ENCODE measurements around the gene VPS51. TPM values are rescaled to one million over a fixed set of nuclear protein-coding genes. Genes with fewer than 3 reads are reported as not detected.

The VPS51 gene
- total and polyA plus RNA-seq, 2 of the 13 experiments (the other 11 are each of a cell fraction or from before 2014, with no cell fraction given) = 76.3 to 90.6 TPM

- peak; percentile 47; the same call in 1 of the 2 replicates for TF ChIP-seq RERE (CRISPR knock-in tag; IDR thresholded peaks at IDR 0.05; ENCODE audit: low read depth)
- TF ChIP-seq ZFX (CRISPR knock-in tag; IDR thresholded peaks at IDR 0.05; ENCODE audit: low read depth) = peak; percentile 95
- peak; percentile 67 for TF ChIP-seq FOXA3 (CRISPR knock-in tag; IDR thresholded peaks at IDR 0.05)
- TF ChIP-seq ZNF780A (CRISPR knock-in tag; IDR thresholded peaks at IDR 0.05) = peak; percentile 56; the same call in 1 of the 2 replicates
- TF ChIP-seq HNRNPK (IDR thresholded peaks at IDR 0.05; ENCODE audit: low read depth, low read length, poor library complexity, severe bottlenecking) = no peak
- no peak for TF ChIP-seq SRY (CRISPR knock-in tag; IDR thresholded peaks at IDR 0.05)
- TF ChIP-seq KDM3A (CRISPR knock-in tag; IDR thresholded peaks at IDR 0.05; ENCODE audit: low read depth) = no peak
- peak; percentile 98 for TF ChIP-seq GMEB1 (CRISPR knock-in tag; IDR thresholded peaks at IDR 0.05; ENCODE audit: borderline replicate concordance)
- peak; percentile 93 for TF ChIP-seq NR2C2 (CRISPR knock-in tag; IDR thresholded peaks at IDR 0.05; ENCODE audit: borderline replicate concordance)
- peak; percentile 68; the same call in 1 of the 2 replicates for TF ChIP-seq ATF2 (CRISPR knock-in tag; IDR thresholded peaks at IDR 0.05)
- peak; percentile 75 for TF ChIP-seq GZF1 (CRISPR knock-in tag; IDR thresholded peaks at IDR 0.05)
- 0 out of 2 replicates have a peak, but pooled peaks have one; percentile 47 for TF ChIP-seq SRF (IDR thresholded peaks at IDR 0.05; ENCODE audit: low read depth, low read length)
- TF ChIP-seq SNAI1 (CRISPR knock-in tag; IDR thresholded peaks at IDR 0.05; ENCODE audit: borderline replicate concordance) = 0 out of 2 replicates have a peak, but pooled peaks have one; percentile 57
- TF ChIP-seq PRDM15 (CRISPR knock-in tag; IDR thresholded peaks at IDR 0.05) = no peak
- TF ChIP-seq ZKSCAN1 (IDR thresholded peaks at IDR 0.05; ENCODE audit: low read length) = no peak; the same call in 1 of the 2 replicates
- no peak for TF ChIP-seq ZNF180 (CRISPR knock-in tag; IDR thresholded peaks at IDR 0.05; ENCODE audit: borderline replicate concordance, low read depth)
Measured at GRCh38 chr11:65121865-65122696, 26.1 kb downstream of the VPS51 start, which contains the start of the genes FAU and MRPL49 (continued).
